Measurements from ENCODE around the gene DDX17.

DDX17 gene

GRCh38 chr22:38465673-38466490 is 40.2 kb downstream of the DDX17 start:
- no peak for DNase-seq

- DNase-seq: no peak
Measured at GRCh38 chr22:38464992-38465672, 41.0 kb downstream of the DDX17 start.

- no peak for DNase-seq
Measured at GRCh38 chr22:38462960-38463784, 42.9 kb downstream of the DDX17 start.

- DNase-seq: peak; percentile 50
Measured at GRCh38 chr22:38461414-38462081, 44.6 kb downstream of the DDX17 start.

GRCh38 chr22:38461057-38461413 is 45.1 kb downstream of the DDX17 start:
- DNase-seq: no peak

- no peak for DNase-seq
Measured at GRCh38 chr22:38460426-38460840, 45.7 kb downstream of the DDX17 start.

- no peak for DNase-seq
Measured at GRCh38 chr22:38456841-38457699, 49.0 kb downstream of the DDX17 start.

- DNase-seq: no peak
Measured at GRCh38 chr22:38456272-38456835, 49.8 kb downstream of the DDX17 start.

GRCh38 chr22:38455530-38456271 is 50.4 kb downstream of the DDX17 start:
- DNase-seq: peak; percentile 28

- no peak for DNase-seq
Measured at GRCh38 chr22:38455076-38455529, 51.0 kb downstream of the DDX17 start, which contains the start of gene KCNJ4. Gene KCNJ4 (minus strand): TSS chr22:38455199. CDS start chr22:38428132, 27,067 bp downstream.

- no peak for DNase-seq
Measured at GRCh38 chr22:38454353-38455075, 51.6 kb downstream of the DDX17 start.

GRCh38 chr22:38453996-38454352 is 52.1 kb downstream of the DDX17 start:
- no peak for DNase-seq

GRCh38 chr22:38453066-38453672 is 52.9 kb downstream of the DDX17 start:
- no peak for DNase-seq

- DNase-seq: no peak
Measured at GRCh38 chr22:38452373-38453065, 53.6 kb downstream of the DDX17 start.

- DNase-seq: no peak
Measured at GRCh38 chr22:38451864-38452263, 54.2 kb downstream of the DDX17 start.

GRCh38 chr22:38451404-38451803 is 54.7 kb downstream of the DDX17 start:
- DNase-seq: no peak

- no peak for DNase-seq
Measured at GRCh38 chr22:38450234-38450797, 55.8 kb downstream of the DDX17 start.

- DNase-seq: no peak
Measured at GRCh38 chr22:38449776-38450175, 56.3 kb downstream of the DDX17 start.
